Tibial nerve (tissue), 3 donors: ENCODE data around the gene TSSK2.

ENCODE experiments used
- POLR2A ChIP-seq, 2 donors: fragments of 450-650 bp; IDR thresholded peaks; one replicate each; pipeline ENCODE4 v1.6.1; 2017; ENCODE audit warnings: antibody characterized with exemption in 2 of 2, mild to moderate bottlenecking in 2 of 2, moderate library complexity in 2 of 2
- TF ChIP-seq, protein P1 (sequence below), 5 experiments: fragments of 200-600 bp in 3 of 5; fragments of 450-650 bp in 2 of 5; sonication (generic) in 3 of 5; IDR thresholded peaks; one replicate each; pipeline ENCODE4 v1.5.1; 2016 to 2019; ENCODE audit warnings: antibody characterized with exemption in 5 of 5, mild to moderate bottlenecking in 3 of 5, moderate library complexity in 2 of 5

DNA sequence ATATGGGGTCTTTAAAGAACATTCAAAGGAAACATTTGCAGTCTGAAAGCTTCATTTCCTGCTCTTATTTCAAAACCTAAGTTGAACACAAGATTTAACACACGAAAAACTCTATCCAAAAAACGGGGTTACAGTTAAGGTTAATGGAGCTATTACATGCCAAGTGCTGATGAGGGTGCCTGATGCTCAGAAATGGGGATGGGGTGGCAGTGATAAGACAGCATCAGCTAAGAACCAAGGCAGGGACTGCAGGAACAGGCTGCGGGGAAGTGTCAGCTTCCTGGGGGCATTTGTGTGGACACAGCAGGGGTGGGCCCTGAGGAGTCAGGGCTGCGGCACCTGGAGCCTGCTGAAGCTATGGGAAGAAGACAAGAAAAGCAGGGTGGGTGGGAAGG lies 21.0 kb upstream of the TSSK2 start:
- TF ChIP-seq POLR2A (IDR thresholded peaks at IDR 0.05): no peak
- TF ChIP-seq, protein P1, sequence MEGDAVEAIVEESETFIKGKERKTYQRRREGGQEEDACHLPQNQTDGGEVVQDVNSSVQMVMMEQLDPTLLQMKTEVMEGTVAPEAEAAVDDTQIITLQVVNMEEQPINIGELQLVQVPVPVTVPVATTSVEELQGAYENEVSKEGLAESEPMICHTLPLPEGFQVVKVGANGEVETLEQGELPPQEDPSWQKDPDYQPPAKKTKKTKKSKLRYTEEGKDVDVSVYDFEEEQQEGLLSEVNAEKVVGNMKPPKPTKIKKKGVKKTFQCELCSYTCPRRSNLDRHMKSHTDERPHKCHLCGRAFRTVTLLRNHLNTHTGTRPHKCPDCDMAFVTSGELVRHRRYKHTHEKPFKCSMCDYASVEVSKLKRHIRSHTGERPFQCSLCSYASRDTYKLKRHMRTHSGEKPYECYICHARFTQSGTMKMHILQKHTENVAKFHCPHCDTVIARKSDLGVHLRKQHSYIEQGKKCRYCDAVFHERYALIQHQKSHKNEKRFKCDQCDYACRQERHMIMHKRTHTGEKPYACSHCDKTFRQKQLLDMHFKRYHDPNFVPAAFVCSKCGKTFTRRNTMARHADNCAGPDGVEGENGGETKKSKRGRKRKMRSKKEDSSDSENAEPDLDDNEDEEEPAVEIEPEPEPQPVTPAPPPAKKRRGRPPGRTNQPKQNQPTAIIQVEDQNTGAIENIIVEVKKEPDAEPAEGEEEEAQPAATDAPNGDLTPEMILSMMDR (IDR thresholded peaks at IDR 0.05): no peak
